Measurements from ENCODE around the gene ZNF697.
A peak's percentile ranks its signal among the peaks of the same experiment; 100 is the strongest.
"Not testable (repeated sequence)": the region's sequence is repeated elsewhere in the genome, so short reads cannot be mapped to it uniquely, and the experiment has no call there.

ZNF697 gene

GRCh38 chr1:119647734-119648619 lies at the start of gene ZNF697:
TSS of gene ZNF697 (minus strand) at chr1:119648266. CDS start at chr1:119626100, 22,166 bp downstream.
- peak; percentile 36 for DNase-seq

- DNase-seq, result no peak
Measured at GRCh38 chr1:119697598-119697997, 49.5 kb upstream of the ZNF697 start.

GRCh38 chr1:119696863-119697262 lies 48.8 kb upstream of the ZNF697 start:
- DNase-seq, result not testable (repeated sequence)

- no peak for DNase-seq
Measured at GRCh38 chr1:119689511-119689910, 41.4 kb upstream of the ZNF697 start.

- DNase-seq, result no peak
Measured at GRCh38 chr1:119688810-119689209, 40.7 kb upstream of the ZNF697 start.

GRCh38 chr1:119687434-119688079 lies 39.5 kb upstream of the ZNF697 start:
- no peak for DNase-seq

GRCh38 chr1:119686661-119687060 lies 38.6 kb upstream of the ZNF697 start:
- DNase-seq, result no peak

- no peak for DNase-seq
Measured at GRCh38 chr1:119683893-119684292, 35.8 kb upstream of the ZNF697 start.

- DNase-seq, result no peak
Measured at GRCh38 chr1:119682141-119682540, 34.1 kb upstream of the ZNF697 start.

GRCh38 chr1:119681560-119681959 lies 33.5 kb upstream of the ZNF697 start:
- no peak for DNase-seq

- no peak for DNase-seq
Measured at GRCh38 chr1:119680723-119681122, 32.7 kb upstream of the ZNF697 start.

- DNase-seq, result no peak
Measured at GRCh38 chr1:119680193-119680592, 32.1 kb upstream of the ZNF697 start.

GRCh38 chr1:119679223-119679622 lies 31.2 kb upstream of the ZNF697 start:
- DNase-seq, result no peak

GRCh38 chr1:119676571-119677206 lies 28.6 kb upstream of the ZNF697 start:
- DNase-seq, result no peak

GRCh38 chr1:119675349-119676345 lies 27.6 kb upstream of the ZNF697 start:
- peak; percentile 50 for DNase-seq

GRCh38 chr1:119674835-119675289 lies 26.8 kb upstream of the ZNF697 start:
- DNase-seq, result peak; percentile 16

- DNase-seq, result no peak
Measured at GRCh38 chr1:119674111-119674526, 26.1 kb upstream of the ZNF697 start.

- no peak for DNase-seq
Measured at GRCh38 chr1:119673171-119673940, 25.3 kb upstream of the ZNF697 start.

GRCh38 chr1:119670898-119671297 lies 22.8 kb upstream of the ZNF697 start:
- no peak for DNase-seq

- no peak for DNase-seq
Measured at GRCh38 chr1:119667173-119667572, 19.1 kb upstream of the ZNF697 start.

- DNase-seq, result no peak
Measured at GRCh38 chr1:119664067-119664466, 16.0 kb upstream of the ZNF697 start.
